Tibial artery (tissue), 4 donors: ENCODE results near the gene KLC1.

Experiments
- DNase-seq, 2 donors: peaks; one replicate each; pipeline ENCODE4 v3.0.0-alpha.2; 2019
- H3K27ac ChIP-seq, 2 donors: fragments of 200-600 bp; sonication (generic) in 1 of 2; 1 replicate in 1 of 2; 2 replicates in 1 of 2; pipeline ENCODE4 v1.5.1; 2018 to 2019; ENCODE audit warnings: mild to moderate bottlenecking in 1 of 2
- H3K27me3 ChIP-seq, 2 donors: fragments of 200-600 bp; sonication (generic) in 1 of 2; one replicate each; pipeline versions ENCODE4 v1.5.1 to v1.6.0; 2016 to 2019
- H3K36me3 ChIP-seq, 3 donors: fragments of 200-600 bp; sonication (generic) in 2 of 3; one replicate each; pipeline ENCODE4 v1.5.1; 2016 to 2019; ENCODE audit warnings: mild to moderate bottlenecking in 2 of 3
- H3K4me1 ChIP-seq, 4 donors: fragments of 200-600 bp; sonication (generic) in 2 of 4; 1 replicate in 3 of 4; 2 replicates in 1 of 4; pipeline ENCODE4 v1.5.1; 2016 to 2019
- H3K4me3 ChIP-seq, 2 donors: fragments of 200-600 bp; sonication (generic) in 1 of 2; 1 replicate in 1 of 2; 2 replicates in 1 of 2; pipeline ENCODE4 v1.5.1; 2018 to 2019; ENCODE audit warnings: mild to moderate bottlenecking in 2 of 2
- H3K9me3 ChIP-seq, 3 donors: fragments of 200-600 bp; sonication (generic) in 1 of 3; one replicate each; pipeline ENCODE4 v1.5.1; 2016 to 2019
- CTCF ChIP-seq, 2 experiments: fragments of 200-600 bp in 1 of 2; fragments of 450-650 bp in 1 of 2; IDR thresholded peaks; one replicate each; pipeline ENCODE4 v1.5.1; 2017 to 2019; ENCODE audit warnings: antibody characterized with exemption in 2 of 2, mild to moderate bottlenecking in 1 of 2, moderate library complexity in 1 of 2
- intact Hi-C: fragments of 100-400 bp; cut with DNase I; formaldehyde crosslinking; loops from one replicate; pipeline ENCODE4 v1.15.0; 2023; ENCODE audit warnings: low total_unique reads

The KLC1 gene

GRCh38 chr14:103659631-103660030 is 30.6 kb downstream of the KLC1 start:
- Histone ChIP-seq H3K27me3 (no peaks in the 10 kb centered on the region), H3K9me3 (no peaks in the 10 kb centered on the region), H3K27ac (no peak overlapping the region), H3K4me1 (peaks cover 0 to 56% (median 17%) of the 10 kb centered on the region in 4 donors), H3K4me3 (no peak overlapping the region), H3K36me3 (peaks cover 81 to 94% (median 93%) of the 10 kb centered on the region in 3 donors)
- intact Hi-C loops = no loop called here
- TF ChIP-seq CTCF (IDR thresholded peaks at IDR 0.05) = no peak
- no peak for DNase-seq

- peaks cover 0 to 40% (median 10%) of the 10 kb centered on the region in 4 donors for H3K4me1 ChIP-seq
- no peak overlapping the region for H3K4me3 ChIP-seq
- intact Hi-C loops = no loop called here
- TF ChIP-seq CTCF (IDR thresholded peaks at IDR 0.05) = no peak
- no peak for DNase-seq
- no peaks in the 10 kb centered on the region for H3K9me3 ChIP-seq
- peaks cover 58 to 92% (median 77%) of the 10 kb centered on the region in 3 donors for H3K36me3 ChIP-seq
- no peak overlapping the region for H3K27ac ChIP-seq
- H3K27me3 ChIP-seq = no peaks in the 10 kb centered on the region
Measured at GRCh38 chr14:103662029-103662428, 33.0 kb downstream of the KLC1 start.

GRCh38 chr14:103662591-103662990 is 33.6 kb downstream of the KLC1 start:
- intact Hi-C loops = no loop called here
- no peak for DNase-seq
- Histone ChIP-seq H3K27ac (peak overlapping the region in 1 of 2 donors; percentile 9), H3K4me1 (peaks cover 0 to 34% (median 9%) of the 10 kb centered on the region in 4 donors), H3K27me3 (no peaks in the 10 kb centered on the region), H3K4me3 (no peak overlapping the region), H3K36me3 (peaks cover 56 to 92% (median 77%) of the 10 kb centered on the region in 3 donors), H3K9me3 (no peaks in the 10 kb centered on the region)
- TF ChIP-seq CTCF (IDR thresholded peaks at IDR 0.05) = no peak

GRCh38 chr14:103663506-103663905 is 34.5 kb downstream of the KLC1 start:
- no peak for DNase-seq
- peaks cover 57 to 93% (median 79%) of the 10 kb centered on the region in 3 donors for H3K36me3 ChIP-seq

GRCh38 chr14:103667671-103668070 is 38.7 kb downstream of the KLC1 start:
- Histone ChIP-seq H3K9me3 (no peaks in the 10 kb centered on the region), H3K4me3 (no peak overlapping the region), H3K36me3 (peaks cover 64 to 93% (median 80%) of the 10 kb centered on the region in 3 donors), H3K27ac (no peak overlapping the region), H3K4me1 (peaks cover 0 to 25% (median 9%) of the 10 kb centered on the region in 4 donors), H3K27me3 (no peaks in the 10 kb centered on the region)
- intact Hi-C loops = no loop called here
- no peak for TF ChIP-seq CTCF (IDR thresholded peaks at IDR 0.05)
- DNase-seq = no peak

More at GRCh38 chr14:103663506-103663905, 34.5 kb downstream of the KLC1 start:
- no peaks in the 10 kb centered on the region for H3K27me3 ChIP-seq
- intact Hi-C loops = no loop called here
- TF ChIP-seq CTCF (IDR thresholded peaks at IDR 0.05) = no peak
- H3K27ac ChIP-seq = peak overlapping the region; percentile 46 to 60
- H3K4me1 ChIP-seq = peaks cover 0 to 26% (median 9%) of the 10 kb centered on the region in 4 donors
- no peaks in the 10 kb centered on the region for H3K9me3 ChIP-seq
- H3K4me3 ChIP-seq = no peak overlapping the region

- no peaks in the 10 kb centered on the region for H3K27me3 ChIP-seq
- DNase-seq = no peak
- H3K27ac ChIP-seq = no peak overlapping the region
- H3K36me3 ChIP-seq = peaks cover 64 to 93% (median 80%) of the 10 kb centered on the region in 3 donors
- H3K4me3 ChIP-seq = no peak overlapping the region
- TF ChIP-seq CTCF (IDR thresholded peaks at IDR 0.05) = no peak
- intact Hi-C loops = no loop called here
- H3K4me1 ChIP-seq = peaks cover 0 to 20% (median 9%) of the 10 kb centered on the region in 4 donors
- no peaks in the 10 kb centered on the region for H3K9me3 ChIP-seq
Measured at GRCh38 chr14:103668117-103668516, 39.1 kb downstream of the KLC1 start.
